ENCODE data around the gene WNT8B.

DNA sequence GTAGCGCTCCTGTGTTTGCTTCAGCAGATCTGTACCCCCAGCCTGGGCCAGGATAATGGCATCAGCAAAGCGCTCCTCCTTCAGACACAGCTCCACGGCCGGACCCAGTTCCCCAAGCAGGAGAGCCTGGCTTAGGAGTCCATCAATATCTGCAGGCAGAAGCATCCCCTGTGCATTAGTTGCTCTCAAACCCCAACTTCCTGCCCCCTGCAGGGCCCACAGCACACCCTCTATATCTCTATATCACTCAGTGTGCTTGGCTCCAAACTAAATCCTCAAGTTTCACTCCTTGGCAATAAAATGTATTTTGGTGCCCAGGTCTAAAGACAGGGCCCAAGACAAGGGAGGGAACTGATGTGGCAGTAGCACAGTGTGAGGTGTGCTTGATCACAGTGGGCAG is 35.2 kb downstream of the WNT8B start:
- TF ChIP-seq POLR2AphosphoS5 (IDR thresholded peaks at IDR 0.05) = no peak
- TF ChIP-seq, protein P1, sequence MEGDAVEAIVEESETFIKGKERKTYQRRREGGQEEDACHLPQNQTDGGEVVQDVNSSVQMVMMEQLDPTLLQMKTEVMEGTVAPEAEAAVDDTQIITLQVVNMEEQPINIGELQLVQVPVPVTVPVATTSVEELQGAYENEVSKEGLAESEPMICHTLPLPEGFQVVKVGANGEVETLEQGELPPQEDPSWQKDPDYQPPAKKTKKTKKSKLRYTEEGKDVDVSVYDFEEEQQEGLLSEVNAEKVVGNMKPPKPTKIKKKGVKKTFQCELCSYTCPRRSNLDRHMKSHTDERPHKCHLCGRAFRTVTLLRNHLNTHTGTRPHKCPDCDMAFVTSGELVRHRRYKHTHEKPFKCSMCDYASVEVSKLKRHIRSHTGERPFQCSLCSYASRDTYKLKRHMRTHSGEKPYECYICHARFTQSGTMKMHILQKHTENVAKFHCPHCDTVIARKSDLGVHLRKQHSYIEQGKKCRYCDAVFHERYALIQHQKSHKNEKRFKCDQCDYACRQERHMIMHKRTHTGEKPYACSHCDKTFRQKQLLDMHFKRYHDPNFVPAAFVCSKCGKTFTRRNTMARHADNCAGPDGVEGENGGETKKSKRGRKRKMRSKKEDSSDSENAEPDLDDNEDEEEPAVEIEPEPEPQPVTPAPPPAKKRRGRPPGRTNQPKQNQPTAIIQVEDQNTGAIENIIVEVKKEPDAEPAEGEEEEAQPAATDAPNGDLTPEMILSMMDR (IDR thresholded peaks at IDR 0.05) = no peak

Data from prostate gland (tissue), 2 donors.